GM19395 (cell line): Measurements from ENCODE around the gene IFNAR1.
"Not testable (repeated sequence)": the region's sequence is repeated elsewhere in the genome, so short reads cannot be mapped to it uniquely, and the experiment has no call there.

Experiments used
- ATAC-seq: cut with Tn5 transposase; IDR thresholded peaks from one replicate; pipeline ENCODE4 v1.9.1; 2021; ENCODE audit warnings: mild to moderate bottlenecking, moderate library complexity; ENCODE audit not compliant: unreplicated experiment

IFNAR1 gene

DNA sequence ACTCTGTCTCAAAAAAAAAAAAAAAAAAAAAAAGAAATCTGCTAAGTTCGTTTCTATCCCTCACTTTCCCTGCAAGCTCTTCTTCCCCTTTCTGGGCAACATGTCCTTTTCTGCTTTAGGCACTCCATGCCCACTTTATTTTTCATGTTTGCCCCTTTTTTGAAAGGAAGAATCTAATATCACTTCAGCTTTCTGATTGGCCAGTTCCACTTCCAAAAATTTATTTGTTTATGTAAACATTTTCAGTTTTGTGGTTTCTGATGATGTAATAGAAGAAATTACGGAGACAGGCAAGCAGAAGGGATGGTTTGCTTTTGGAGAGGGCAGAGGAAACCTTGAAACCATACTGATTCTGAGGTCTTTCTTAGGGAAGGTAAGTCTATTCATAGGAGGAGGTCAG is 15.1 kb downstream of the IFNAR1 start:
- ATAC-seq, result no peak

DNA sequence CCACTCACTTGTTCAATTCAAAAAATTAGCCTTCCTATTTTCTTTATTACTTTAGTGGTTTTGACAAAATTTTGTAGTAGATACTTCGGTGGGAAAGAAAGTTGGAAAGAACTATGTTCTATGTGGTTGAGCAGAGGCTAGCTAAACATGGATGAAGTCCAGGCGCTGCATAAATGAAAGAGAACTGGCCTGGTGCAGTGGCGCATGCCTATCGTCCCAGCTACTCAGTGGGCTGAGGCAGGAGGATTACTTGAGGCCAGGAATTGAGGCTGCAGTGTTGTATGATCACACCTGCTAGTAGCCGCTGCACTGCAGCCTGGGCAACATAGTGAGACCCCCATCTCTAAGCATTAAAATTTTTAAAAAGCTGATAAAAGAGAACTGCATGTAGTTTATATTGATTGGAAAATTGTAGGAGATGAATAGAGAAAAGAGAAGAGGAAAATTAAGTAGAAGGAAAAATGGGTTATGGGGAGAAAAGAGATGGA is 21.0 kb downstream of the IFNAR1 start:
- no peak for ATAC-seq

GRCh38 chr21:33348706-33349105 is 23.9 kb downstream of the IFNAR1 start:
- ATAC-seq, result no peak

GRCh38 chr21:33350676-33351075 is 25.9 kb downstream of the IFNAR1 start:
- no peak for ATAC-seq

DNA sequence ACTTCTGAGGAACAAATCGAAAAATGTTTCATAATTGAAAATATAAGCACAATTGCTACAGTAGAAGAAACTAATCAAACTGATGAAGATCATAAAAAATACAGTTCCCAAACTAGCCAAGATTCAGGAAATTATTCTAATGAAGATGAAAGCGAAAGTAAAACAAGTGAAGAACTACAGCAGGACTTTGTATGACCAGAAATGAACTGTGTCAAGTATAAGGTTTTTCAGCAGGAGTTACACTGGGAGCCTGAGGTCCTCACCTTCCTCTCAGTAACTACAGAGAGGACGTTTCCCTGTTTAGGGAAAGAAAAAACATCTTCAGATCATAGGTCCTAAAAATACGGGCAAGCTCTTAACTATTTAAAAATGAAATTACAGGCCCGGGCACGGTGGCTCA is 30.6 kb downstream of the IFNAR1 start:
- ATAC-seq, result no peak

GRCh38 chr21:33355996-33356395 is 31.2 kb downstream of the IFNAR1 start:
- ATAC-seq, result no peak

DNA sequence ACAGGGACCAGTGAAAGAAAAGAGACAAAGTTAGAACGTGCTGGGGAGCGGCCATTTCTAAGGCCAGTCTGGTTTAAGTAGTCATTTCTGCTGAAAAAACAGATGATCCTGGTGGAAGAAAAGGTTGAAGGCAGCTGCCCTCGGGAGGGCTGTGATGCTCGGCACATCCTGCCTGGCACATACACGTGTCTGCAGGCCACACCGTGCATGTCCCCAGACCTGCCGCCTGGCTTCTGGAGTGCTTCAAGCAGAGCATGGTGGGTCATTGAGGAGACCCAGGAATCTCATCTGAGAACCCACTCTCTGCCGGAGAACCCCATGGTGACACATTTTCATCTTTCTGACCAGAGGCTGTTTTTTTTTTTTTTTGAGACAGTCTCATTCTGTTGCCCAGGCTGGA is 32.4 kb downstream of the IFNAR1 start:
- no peak for ATAC-seq

GRCh38 chr21:33359446-33359845 is 34.7 kb downstream of the IFNAR1 start:
- ATAC-seq, result no peak

DNA sequence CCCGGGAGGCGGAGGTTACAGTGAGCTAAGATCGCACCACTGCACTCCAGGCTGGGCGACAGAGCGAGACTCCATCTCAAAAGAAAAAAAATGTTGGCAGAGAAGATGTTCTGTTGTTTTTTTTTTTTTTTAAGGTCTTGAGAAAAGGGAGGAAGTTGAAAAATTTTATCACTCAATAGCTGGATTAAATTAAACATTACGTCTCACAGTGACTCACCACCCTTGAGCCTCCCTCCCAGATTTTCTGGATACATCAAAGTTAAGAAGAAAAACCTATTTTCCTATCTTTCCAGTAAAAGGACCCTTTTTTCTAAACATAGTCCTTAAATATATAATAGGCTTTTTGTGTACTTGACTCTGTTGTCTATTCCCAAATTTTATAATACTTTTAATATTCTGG is 35.5 kb downstream of the IFNAR1 start:
- ATAC-seq, result no peak

GRCh38 chr21:33360881-33361602 is 36.3 kb downstream of the IFNAR1 start:
- peak; percentile 77 for ATAC-seq

GRCh38 chr21:33362044-33362555 is 37.3 kb downstream of the IFNAR1 start:
- ATAC-seq, result no peak

DNA sequence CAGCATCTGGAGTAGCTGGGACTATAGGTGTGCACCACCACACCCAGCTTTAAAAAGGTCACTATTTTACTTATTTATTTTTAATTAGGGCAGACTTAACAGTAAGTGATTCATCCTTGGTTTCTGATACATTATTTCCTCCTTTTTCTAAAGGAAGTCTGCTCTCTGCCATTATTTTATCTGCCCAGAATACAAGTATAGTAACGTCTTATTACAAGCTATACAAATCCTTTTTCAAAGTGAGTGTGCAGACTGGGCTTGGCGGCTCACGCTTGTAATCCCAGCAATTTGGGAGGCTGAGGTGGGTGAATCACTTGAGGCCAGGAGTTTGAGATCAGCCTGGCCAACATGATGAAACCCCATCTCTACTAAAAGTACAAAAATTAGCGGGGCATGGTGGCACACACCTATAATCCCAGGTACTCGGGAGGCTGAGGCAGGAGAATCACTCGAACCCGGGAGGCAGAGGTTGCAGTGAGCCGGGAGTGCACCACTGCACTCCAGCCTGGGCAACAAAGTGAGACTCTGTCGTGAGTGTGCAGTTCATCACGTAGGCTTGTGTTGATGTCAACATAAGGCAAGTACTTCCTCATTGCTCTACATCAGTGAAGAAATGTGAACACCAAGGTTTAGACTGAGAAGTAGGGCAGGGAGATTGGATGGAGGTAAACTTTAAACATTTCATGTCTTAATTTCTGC is 39.3 kb downstream of the IFNAR1 start:
- not testable (repeated sequence) for ATAC-seq

DNA sequence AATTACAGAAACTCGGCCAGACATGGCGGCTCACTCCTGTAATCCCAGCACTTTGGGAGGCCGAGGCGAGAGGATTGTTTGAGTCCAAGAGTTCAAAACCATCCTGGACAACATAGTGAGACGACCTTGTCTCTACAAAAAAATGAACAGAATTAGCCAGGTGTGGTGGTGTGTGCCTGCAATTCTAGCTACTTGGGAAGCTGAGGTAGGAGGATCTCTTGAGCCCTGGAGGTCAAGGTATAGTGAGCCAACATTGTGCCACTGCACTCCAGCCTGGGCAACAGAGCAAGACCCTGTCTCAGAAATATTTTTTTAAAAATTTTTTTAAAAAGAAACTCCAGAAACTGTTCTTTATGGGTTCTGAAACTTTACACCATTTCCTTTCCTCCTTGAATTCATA is 40.1 kb downstream of the IFNAR1 start:
- no peak for ATAC-seq

DNA sequence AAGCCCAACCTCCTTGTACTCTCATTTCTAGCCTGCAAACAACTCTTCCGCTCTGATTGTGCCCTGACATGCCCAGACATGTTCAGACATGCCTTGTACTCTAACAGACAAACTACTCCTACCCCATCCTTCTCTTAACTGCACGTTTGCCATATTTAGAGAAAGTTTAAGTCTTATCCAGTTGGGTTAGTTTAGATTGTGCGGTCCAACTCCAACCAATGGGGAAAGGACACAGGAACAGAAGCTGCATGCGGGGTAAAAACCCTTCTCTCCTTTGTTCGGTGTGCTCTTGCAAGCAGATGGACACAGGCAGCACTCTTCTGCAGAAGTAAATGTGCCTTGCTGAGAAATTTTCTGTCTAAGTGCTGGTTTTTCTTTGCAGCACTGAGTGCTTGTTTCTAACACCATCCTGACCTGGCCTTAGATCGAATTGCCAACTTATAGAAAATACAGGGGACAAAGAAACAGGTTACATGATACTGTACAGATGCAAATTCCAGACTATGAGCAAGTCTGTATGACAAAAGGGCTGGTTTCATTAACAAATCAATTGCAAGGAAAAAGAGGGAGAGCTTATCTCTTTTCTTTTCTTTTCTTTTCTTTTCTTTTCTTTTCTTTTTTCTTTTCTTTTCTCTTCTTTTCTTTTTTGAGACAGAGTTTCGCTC is 42.7 kb downstream of the IFNAR1 start:
- ATAC-seq, result no peak

GRCh38 chr21:33368124-33368523 is 43.4 kb downstream of the IFNAR1 start:
- ATAC-seq, result no peak

- no peak for ATAC-seq
Measured at GRCh38 chr21:33368576-33368975, 43.8 kb downstream of the IFNAR1 start.

GRCh38 chr21:33369586-33369985 is 44.8 kb downstream of the IFNAR1 start:
- no peak for ATAC-seq

DNA sequence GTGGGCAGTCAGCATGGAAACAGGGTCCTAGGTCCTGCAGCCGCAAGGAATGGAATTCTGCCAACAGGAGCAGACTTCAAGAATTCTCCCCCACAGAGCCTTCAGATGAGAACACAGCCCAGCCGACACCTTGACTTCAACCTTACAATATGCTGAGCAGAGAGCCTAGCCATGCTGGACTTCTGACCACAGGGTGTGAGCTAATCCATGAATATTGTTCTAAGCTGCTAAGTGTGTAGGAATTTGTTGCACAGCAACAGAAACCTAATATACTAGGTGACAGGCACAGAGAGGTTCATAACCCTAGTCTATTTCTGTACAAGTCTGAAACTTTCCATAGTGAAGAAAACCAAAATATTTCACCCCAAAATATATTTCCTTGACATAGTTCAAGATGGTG is 45.5 kb downstream of the IFNAR1 start:
- no peak for ATAC-seq

DNA sequence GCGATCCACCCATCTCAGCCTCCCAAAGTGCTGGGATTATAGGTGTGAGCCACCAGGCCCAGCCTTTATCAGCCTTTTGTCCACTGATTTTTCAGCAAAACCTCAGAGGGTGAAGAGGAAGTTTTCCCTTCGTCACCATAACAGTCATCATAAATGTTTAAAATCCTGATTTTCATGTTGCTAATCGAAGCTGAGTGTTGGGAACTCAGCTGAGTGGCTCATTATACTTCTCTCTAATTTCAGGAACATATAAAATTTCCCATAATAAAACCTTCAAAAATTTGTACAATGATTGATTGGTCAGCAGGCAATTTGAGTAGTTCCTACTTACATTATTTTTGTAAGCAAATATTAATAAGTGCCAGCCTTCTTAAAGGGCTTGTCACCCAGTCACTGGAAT is 46.6 kb downstream of the IFNAR1 start:
- ATAC-seq, result no peak

DNA sequence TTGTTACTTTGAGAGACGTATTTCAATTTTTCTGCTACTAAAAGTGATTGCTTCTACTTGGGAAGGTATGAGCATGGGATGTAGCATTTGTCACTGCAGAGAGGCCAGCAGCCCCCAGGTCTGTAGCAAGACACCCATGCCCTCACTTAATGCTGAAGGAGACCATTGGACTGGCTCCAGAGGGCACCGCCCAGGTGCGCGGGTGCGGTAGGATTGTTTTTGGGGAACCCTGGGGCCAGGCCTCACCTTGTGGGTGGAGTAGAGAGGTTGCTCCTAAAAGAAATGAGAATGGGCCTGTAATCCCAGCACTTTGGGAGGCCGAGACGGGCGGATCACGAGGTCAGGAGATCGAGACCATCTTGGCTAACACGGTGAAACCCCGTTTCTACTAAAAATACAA is 47.8 kb downstream of the IFNAR1 start:
- no peak for ATAC-seq

DNA sequence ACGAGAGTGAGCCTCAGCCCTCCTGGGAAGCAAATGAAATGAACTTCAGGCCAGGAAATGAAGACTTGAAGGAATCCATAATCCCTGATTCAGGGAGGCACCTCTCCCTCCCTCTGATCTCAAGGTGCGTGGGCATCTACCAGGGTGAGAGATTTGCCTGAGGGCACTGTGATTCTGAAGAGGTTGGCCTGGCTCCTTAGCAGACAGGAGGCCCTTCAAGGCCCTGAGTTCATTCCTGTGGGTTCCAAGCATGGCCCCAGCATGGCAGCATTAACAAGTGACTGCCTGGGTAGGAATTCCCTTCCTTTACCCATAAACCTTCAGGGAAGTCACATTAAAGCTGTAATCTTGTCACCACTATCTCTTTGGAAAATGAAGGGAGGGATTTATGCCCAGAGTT is 48.7 kb downstream of the IFNAR1 start:
- no peak for ATAC-seq

DNA sequence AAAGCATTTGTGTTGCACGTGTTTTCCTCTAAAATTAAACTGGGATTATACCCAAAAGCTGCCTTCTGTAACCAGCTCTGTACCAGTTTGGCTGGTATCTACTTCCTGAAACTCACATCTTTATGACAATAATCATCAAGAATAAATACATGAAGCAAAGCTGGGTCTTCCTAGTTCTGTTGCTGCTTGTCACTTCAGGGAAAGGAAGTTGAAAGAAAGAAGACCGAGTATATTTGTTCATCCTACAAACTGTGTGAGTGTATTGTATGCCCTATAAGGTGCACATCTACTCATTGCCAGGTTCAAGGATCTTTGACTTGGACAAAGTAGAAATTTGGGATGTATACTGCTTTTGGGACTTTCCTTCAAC is 49.3 kb downstream of the IFNAR1 start:
- no peak for ATAC-seq
